ENCODE data around the gene C2CD3.

C2CD3 gene

GRCh38 chr11:74018331-74019005 lies 152.3 kb downstream of the C2CD3 start:
- DNase-seq: peak; percentile 62

GRCh38 chr11:74017631-74018030 lies 153.2 kb downstream of the C2CD3 start:
- DNase-seq: no peak

GRCh38 chr11:74015919-74016684 lies 154.7 kb downstream of the C2CD3 start:
- DNase-seq: no peak

- no peak for DNase-seq
Observed at GRCh38 chr11:74014880-74015279, 155.9 kb downstream of the C2CD3 start.

- no peak for DNase-seq
Observed at GRCh38 chr11:74013141-74013540, 157.7 kb downstream of the C2CD3 start.

GRCh38 chr11:74012074-74012809 lies 158.6 kb downstream of the C2CD3 start:
- no peak for DNase-seq

GRCh38 chr11:74011360-74012073 lies 159.3 kb downstream of the C2CD3 start:
- no peak for DNase-seq

GRCh38 chr11:74010306-74011300 lies 160.2 kb downstream of the C2CD3 start:
- peak; percentile 62 for DNase-seq

GRCh38 chr11:74009675-74010305 lies 161.0 kb downstream of the C2CD3 start:
- DNase-seq: no peak

GRCh38 chr11:74009230-74009547 lies 161.6 kb downstream of the C2CD3 start:
- DNase-seq: no peak

GRCh38 chr11:74008373-74009229 lies 162.2 kb downstream of the C2CD3 start, which contains the start of gene UCP3:
Gene UCP3, minus strand, starts transcription at chr11:74009085. Its CDS starts 2,043 bp downstream, at chr11:74007042.
- peak; percentile 90 for DNase-seq

- no peak for DNase-seq
Observed at GRCh38 chr11:74007691-74008372, 163.0 kb downstream of the C2CD3 start.

GRCh38 chr11:74006743-74007304 lies 164.0 kb downstream of the C2CD3 start:
- no peak for DNase-seq

GRCh38 chr11:74005721-74006517 lies 164.9 kb downstream of the C2CD3 start:
- no peak for DNase-seq

GRCh38 chr11:74004759-74005615 lies 165.8 kb downstream of the C2CD3 start:
- no peak for DNase-seq

- no peak for DNase-seq
Observed at GRCh38 chr11:74004046-74004695, 166.6 kb downstream of the C2CD3 start.

GRCh38 chr11:74002832-74003231 lies 168.0 kb downstream of the C2CD3 start:
- DNase-seq: no peak
